ENCODE results near the gene PAQR7.

GRCh38 chr1:25848531-25848930 is 27.0 kb downstream of the PAQR7 start:
- TF ChIP-seq POLR2A (IDR thresholded peaks at IDR 0.05; ENCODE audit: low read depth, low read length) (no peak), POLR2AphosphoS5 (IDR thresholded peaks at IDR 0.05; ENCODE audit: low read depth, low read length) (no peak), TAF1 (IDR thresholded peaks at IDR 0.05; ENCODE audit: borderline replicate concordance, low read depth, low read length) (no peak)

Data from GM12892 (cell line).